PC-9 (cell line): ENCODE measurements around the gene CROCC2. TPM values are rescaled to one million over a fixed set of nuclear protein-coding genes. Genes with fewer than 3 reads are reported as not detected.

Experiments used
- BruUV-seq: library from RNA; stranded (reverse); fragments of 400-500 nt; replicated peaks from 2 replicates; lab custom pipeline; 2021; lab: Mats Ljungman, UMichigan
- CTCF ChIA-PET: fragments of 300-600 bp; sonication (Branson Sonifier 250); formaldehyde crosslinking; loops from one replicate; lab custom pipeline; 2022; ENCODE audit warnings: antibody characterized with exemption; lab: Charles Lee
- POLR2A ChIA-PET: fragments of 300-600 bp; sonication (Branson Sonifier 250); formaldehyde crosslinking; loops from one replicate; lab custom pipeline; 2022; ENCODE audit warnings: antibody characterized with exemption; ENCODE audit not compliant: unreplicated experiment; lab: Charles Lee
- DNase-seq, 2 experiments: peaks; one replicate each; pipeline versions ENCODE4 v3.0.0 to v3.0.0-alpha.2; 2015 to 2022; ENCODE audit warnings: mixed read lengths in 1 of 2
- H2AFZ ChIP-seq: fragments of 200-600 bp; sonication (generic); 2 replicates; pipeline ENCODE4 v1.8.1; 2017; ENCODE audit warnings: antibody characterized with exemption
- H3F3A ChIP-seq: fragments of 200-600 bp; sonication (generic); 2 replicates; pipeline ENCODE4 v1.8.1; 2017; ENCODE audit warnings: antibody characterized with exemption, mild to moderate bottlenecking, low read depth; ENCODE audit not compliant: insufficient read depth
- H3K27ac ChIP-seq: fragments of 200-600 bp; sonication (generic); 2 replicates; pipeline ENCODE4 v1.6.1; 2016; ENCODE audit warnings: mixed run types
- H3K27me3 ChIP-seq: fragments of 200-600 bp; sonication (generic); 2 replicates; pipeline ENCODE4 v1.6.1; 2016; ENCODE audit warnings: low read depth, mixed run types; ENCODE audit not compliant: insufficient read depth
- H3K36me3 ChIP-seq: fragments of 200-600 bp; sonication (generic); 2 replicates; pipeline ENCODE4 v1.6.1; 2016; ENCODE audit warnings: low read depth, mixed run types
- H3K4me1 ChIP-seq: fragments of 200-600 bp; sonication (generic); replicated peaks from 2 replicates; pipeline ENCODE4 v1.6.1; 2016; ENCODE audit warnings: mixed run types; ENCODE audit not compliant: insufficient read depth
- H3K4me2 ChIP-seq: fragments of 200-600 bp; sonication (generic); 2 replicates; pipeline ENCODE4 v1.6.1; 2017; ENCODE audit warnings: mixed run types
- H3K4me3 ChIP-seq: fragments of 200-600 bp; sonication (generic); 2 replicates; pipeline ENCODE4 v1.6.1; 2016; ENCODE audit warnings: mixed run types
- H3K79me2 ChIP-seq: fragments of 200-600 bp; sonication (generic); 2 replicates; pipeline ENCODE4 v1.6.1; 2017; ENCODE audit warnings: low read depth, mixed run types
- H3K9me2 ChIP-seq: fragments of 200-600 bp; sonication (generic); 2 replicates; pipeline ENCODE4 v1.8.1; 2017; ENCODE audit warnings: mild to moderate bottlenecking; ENCODE audit not compliant: insufficient read depth
- H3K9me3 ChIP-seq: fragments of 200-600 bp; sonication (generic); 2 replicates; pipeline ENCODE4 v1.8.1; 2016; ENCODE audit warnings: low read depth; ENCODE audit not compliant: insufficient read depth
- H4K20me1 ChIP-seq: fragments of 200-600 bp; sonication (generic); 2 replicates; pipeline ENCODE4 v1.8.1; 2017; ENCODE audit not compliant: insufficient read depth
- CTCF ChIP-seq: fragments of 200-600 bp; sonication (generic); conservative IDR thresholded peaks from 2 replicates; pipeline ENCODE4 v1.6.1; 2017; ENCODE audit warnings: mixed run types, antibody characterized with exemption, mild to moderate bottlenecking, moderate library complexity
- EZH2 ChIP-seq: fragments of 200-600 bp; sonication (generic); IDR thresholded peaks from 2 replicates; pipeline ENCODE4 v1.8.0; 2017; ENCODE audit warnings: antibody characterized with exemption, low read depth
- intact Hi-C: fragments of 100-400 bp; cut with micrococcal nuclease; formaldehyde crosslinking; loops from one replicate; pipeline ENCODE4 v1.10.0; 2022; ENCODE audit not compliant: unreplicated experiment
- total RNA-seq: library from RNA; stranded (reverse); gene quantifications from 2 replicates; pipeline ENCODE4 v1.2.3, GENCODE V29; 2021

Gene CROCC2
- total RNA-seq, 1 experiment from 2014 or later = not detected

GRCh38 chr2:240896871-240897692, 9.1 kb upstream of the CROCC2 start:
- Histone ChIP-seq H3K36me3 (no peaks in the 10 kb centered on the region), H3K4me3 (no peak overlapping the region), H3K9me3 (no peaks in the 10 kb centered on the region), H3K4me2 (peak overlapping the region; percentile 95), H3F3A (peaks cover 37% of the 10 kb centered on the region), H3K4me1 (peaks cover 72% of the 10 kb centered on the region), H2AFZ (no peak overlapping the region), H3K27me3 (no peaks in the 10 kb centered on the region), H3K9me2 (no peaks in the 10 kb centered on the region), H3K27ac (peak overlapping the region; percentile 87), H4K20me1 (no peaks in the 10 kb centered on the region), H3K79me2 (peaks cover 30% of the 10 kb centered on the region)
- CTCF ChIA-PET = interaction anchor here (0.6 to 2.0 kb wide), 5 partner anchors 12 to 688 kb away, joined by 3 to 11 read pairs (median 3); no protein-coding TSS in a partner anchor
- DNase-seq = peak; percentile 85 to 88
- TF ChIP-seq CTCF (no peak), EZH2 (no peak)
- intact Hi-C loops = loop anchor here (5.0 kb wide), 3 partner anchors 95 to 525 kb away; partner anchors contain the start of gene PPP1R7
- BruUV-seq = no TSS peak
- POLR2A ChIA-PET = interaction anchor here (0.6 to 0.7 kb wide), 3 partner anchors 9 to 319 kb away, joined by 3 to 12 read pairs (median 3); partner anchors contain the start of gene CROCC2

GRCh38 chr2:240898108-240898730, 7.9 kb upstream of the CROCC2 start:
- no peaks in the 10 kb centered on the region for H3K9me2 ChIP-seq
- peaks cover 69% of the 10 kb centered on the region for H3K4me1 ChIP-seq
- H3K27me3 ChIP-seq = no peaks in the 10 kb centered on the region
- intact Hi-C loops = loop anchor here (1.0 to 5.0 kb wide), 5 partner anchors 94 to 526 kb away; partner anchors contain the start of genes HDLBP, PPP1R7 and SEPTIN2
- no peak for TF ChIP-seq CTCF
- no peak for TF ChIP-seq EZH2
- DNase-seq = peak; percentile 98 to 99
- no TSS peak for BruUV-seq
- H3K9me3 ChIP-seq = no peaks in the 10 kb centered on the region
- peaks cover 37% of the 10 kb centered on the region for H3F3A ChIP-seq
- no peaks in the 10 kb centered on the region for H3K36me3 ChIP-seq
- no peaks in the 10 kb centered on the region for H4K20me1 ChIP-seq
- ChIA-PET CTCF (interaction anchor here (1.2 to 2.0 kb wide), 3 partner anchors 16 to 93 kb away, joined by 3 to 11 read pairs (median 3); no protein-coding TSS in a partner anchor), POLR2A (interaction anchor here (0.6 to 1.2 kb wide), 4 partner anchors 23 to 686 kb away, joined by 3 to 5 read pairs (median 4); no protein-coding TSS in a partner anchor)
- peak overlapping the region; percentile 61; the same call in 1 of the 2 replicates for H2AFZ ChIP-seq
- peaks cover 21% of the 10 kb centered on the region for H3K79me2 ChIP-seq
- peak overlapping the region; percentile 22; the same call in 1 of the 2 replicates for H3K4me3 ChIP-seq
- peak overlapping the region; percentile 95 for H3K4me2 ChIP-seq
- peak overlapping the region; percentile 87 for H3K27ac ChIP-seq
